Transverse colon (tissue), 3 donors: ENCODE measurements around the gene CDC40.

Experiments
- POLR2A ChIP-seq: fragments of 450-650 bp; IDR thresholded peaks from one replicate; pipeline ENCODE4 v1.6.1; 2016; ENCODE audit warnings: antibody characterized with exemption, mild to moderate bottlenecking, moderate library complexity
- TF ChIP-seq, protein P1 (sequence below), 5 experiments: fragments of 200-600 bp in 3 of 5; fragments of 450-650 bp in 2 of 5; sonication (generic) in 3 of 5; IDR thresholded peaks; 1 replicate in 2 of 5; 2 replicates in 3 of 5; pipeline ENCODE4 v1.5.1; 2016 to 2017; ENCODE audit warnings: antibody characterized with exemption in 5 of 5, inconsistent platforms in 3 of 5, mild to moderate bottlenecking in 2 of 5, moderate library complexity in 1 of 5

DNA sequence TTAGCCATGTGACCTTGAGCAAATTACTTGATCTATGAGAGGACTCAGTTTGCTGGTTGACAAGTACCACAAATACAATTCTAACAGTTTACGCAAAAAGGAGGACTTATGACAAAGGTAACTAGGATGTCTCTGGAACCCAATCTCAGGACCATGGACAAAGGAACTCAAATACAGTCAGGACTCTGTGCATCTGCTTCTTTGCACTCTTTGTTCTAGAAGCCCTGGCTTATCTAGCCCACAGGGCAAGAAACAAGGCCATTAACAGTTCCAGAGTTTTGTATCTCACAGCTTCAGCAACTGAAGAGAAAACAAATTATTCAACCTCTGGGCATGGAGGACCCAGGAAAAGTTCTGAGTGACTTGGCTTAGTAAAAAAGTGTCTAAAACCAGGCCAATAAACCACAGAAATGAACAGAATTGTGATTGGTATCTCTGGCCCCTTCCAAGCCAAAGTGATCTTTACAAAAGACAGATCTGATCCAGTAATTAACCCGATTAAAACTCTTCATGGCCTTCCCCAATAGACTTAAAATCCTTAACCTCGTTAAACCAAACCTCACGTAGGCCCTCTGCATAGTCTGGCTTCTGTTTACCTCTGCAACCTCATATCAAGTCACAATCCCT, 6.6 kb upstream of the CDC40 start:
- TF ChIP-seq, protein P1, sequence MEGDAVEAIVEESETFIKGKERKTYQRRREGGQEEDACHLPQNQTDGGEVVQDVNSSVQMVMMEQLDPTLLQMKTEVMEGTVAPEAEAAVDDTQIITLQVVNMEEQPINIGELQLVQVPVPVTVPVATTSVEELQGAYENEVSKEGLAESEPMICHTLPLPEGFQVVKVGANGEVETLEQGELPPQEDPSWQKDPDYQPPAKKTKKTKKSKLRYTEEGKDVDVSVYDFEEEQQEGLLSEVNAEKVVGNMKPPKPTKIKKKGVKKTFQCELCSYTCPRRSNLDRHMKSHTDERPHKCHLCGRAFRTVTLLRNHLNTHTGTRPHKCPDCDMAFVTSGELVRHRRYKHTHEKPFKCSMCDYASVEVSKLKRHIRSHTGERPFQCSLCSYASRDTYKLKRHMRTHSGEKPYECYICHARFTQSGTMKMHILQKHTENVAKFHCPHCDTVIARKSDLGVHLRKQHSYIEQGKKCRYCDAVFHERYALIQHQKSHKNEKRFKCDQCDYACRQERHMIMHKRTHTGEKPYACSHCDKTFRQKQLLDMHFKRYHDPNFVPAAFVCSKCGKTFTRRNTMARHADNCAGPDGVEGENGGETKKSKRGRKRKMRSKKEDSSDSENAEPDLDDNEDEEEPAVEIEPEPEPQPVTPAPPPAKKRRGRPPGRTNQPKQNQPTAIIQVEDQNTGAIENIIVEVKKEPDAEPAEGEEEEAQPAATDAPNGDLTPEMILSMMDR (IDR thresholded peaks at IDR 0.05), result no peak
- TF ChIP-seq POLR2A, result no peak
